ENCODE measurements around the gene TNFRSF21.
"Not testable (repeated sequence)": the region's sequence is repeated elsewhere in the genome, so short reads cannot be mapped to it uniquely, and the experiment has no call there.

The TNFRSF21 gene

DNA sequence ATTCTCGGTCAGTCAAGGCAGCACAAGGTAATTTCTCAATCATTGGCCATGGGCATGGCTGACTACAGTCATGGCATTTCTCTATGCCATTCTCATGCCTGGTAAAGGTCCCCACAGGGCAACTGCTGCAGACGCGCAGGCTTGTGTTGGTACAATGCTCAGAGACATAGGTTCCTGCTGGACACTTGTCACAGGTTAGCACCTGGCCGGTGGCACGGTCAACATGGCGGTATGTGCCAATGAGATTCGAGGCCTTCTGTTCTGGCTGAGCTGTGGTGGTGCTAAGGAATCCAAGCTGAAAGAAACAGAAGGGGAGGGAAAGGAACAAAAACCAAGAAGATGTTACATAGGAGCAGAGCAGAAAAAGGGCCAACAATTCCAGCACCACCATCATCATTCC is 23.4 kb downstream of the TNFRSF21 start:
- DNase-seq = no peak

DNA sequence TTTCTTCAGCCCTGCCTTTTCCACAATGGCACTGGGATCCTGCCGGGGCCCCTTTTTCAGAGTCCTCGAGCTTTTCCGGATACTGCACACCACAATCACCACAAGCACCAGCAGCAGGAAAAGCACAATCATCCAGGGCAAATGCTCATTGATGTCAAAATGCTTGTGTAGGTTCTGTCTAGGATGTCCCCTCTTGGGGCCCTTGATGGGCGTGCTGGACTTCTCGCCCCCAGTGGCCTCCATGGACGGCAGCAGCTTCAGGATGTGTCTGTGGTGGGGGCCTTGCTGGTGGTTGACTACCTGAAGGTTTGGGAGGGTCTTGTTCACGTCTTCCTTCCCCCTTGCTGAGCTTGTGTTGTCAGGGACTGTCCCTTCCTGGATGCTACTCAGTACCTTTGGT is 25.7 kb downstream of the TNFRSF21 start:
- no peak for DNase-seq

DNA sequence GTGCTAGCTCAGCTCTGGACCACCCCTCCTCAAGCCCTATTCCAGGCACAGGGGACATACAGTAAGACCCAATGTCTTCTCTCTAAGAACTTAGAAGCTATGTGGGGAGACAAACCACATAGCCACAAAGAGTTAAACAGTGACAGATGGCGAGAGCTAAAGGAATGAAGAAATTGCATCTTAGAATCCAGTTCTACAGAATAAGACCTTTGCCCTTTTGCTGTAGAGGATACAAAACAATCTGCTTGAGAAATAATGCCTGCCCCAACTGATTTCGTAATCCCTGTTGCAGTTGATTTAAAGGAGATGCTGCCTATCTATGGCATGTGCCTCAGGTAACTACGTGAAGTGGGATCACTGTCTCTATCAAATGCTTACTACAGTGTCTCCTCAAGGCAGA is 31.2 kb downstream of the TNFRSF21 start:
- no peak for DNase-seq

DNA sequence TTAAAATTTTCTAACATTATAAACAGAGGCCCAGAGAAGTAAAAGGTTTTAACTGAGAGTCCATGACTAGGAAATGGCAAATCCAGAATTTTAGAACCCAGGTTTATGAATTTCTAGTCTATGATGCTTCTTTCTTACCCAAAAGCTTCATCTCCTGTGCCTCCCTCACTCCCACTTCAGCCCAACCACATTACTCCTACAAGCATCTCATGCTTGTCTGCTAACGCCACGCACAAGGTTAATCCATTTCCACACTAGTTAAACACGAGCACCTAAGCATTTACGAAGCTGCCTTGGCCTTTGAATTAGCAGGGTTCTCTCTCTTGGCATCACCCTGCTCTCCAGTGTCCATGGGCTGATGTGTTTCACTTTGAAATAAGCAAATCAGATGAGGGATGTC is 32.0 kb downstream of the TNFRSF21 start:
- DNase-seq = no peak

DNA sequence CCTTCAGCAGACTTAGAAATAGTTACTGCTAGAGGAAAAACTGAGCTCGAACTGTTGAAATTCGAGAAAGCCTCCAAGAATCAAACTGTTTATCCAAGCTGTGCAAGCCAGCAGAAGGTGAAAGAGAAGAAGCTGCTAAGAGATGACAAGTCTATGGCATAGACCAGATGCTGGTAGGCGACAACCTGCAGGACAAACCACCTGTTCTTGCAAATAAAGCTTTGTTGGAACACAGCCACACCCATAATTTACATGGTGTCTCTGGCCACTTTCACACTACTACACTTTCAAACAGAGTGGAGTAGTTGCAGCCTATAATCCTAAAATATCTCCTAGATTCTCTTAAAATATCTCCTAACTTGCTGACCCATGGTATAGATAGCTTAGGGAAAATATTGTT is 33.3 kb downstream of the TNFRSF21 start:
- DNase-seq = no peak

DNA sequence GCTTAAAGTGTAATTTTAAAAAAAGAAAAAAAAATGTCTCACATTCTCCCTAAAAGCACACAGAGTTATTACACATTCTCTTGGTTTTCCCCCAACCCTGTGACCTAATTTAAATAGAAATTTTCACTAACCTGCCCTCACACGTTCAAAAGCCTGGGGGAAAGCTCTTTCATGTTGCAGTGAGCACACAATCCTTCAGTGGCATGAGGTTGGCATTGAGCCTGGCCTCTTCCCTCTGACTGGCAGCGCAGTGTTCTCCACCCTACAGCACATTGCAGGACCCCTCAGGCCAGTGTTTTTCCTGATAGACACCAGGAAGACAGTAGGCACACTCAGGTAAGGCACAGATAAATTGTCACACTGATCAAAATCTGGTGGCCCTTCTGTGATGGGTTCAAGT is 34.1 kb downstream of the TNFRSF21 start:
- no peak for DNase-seq

DNA sequence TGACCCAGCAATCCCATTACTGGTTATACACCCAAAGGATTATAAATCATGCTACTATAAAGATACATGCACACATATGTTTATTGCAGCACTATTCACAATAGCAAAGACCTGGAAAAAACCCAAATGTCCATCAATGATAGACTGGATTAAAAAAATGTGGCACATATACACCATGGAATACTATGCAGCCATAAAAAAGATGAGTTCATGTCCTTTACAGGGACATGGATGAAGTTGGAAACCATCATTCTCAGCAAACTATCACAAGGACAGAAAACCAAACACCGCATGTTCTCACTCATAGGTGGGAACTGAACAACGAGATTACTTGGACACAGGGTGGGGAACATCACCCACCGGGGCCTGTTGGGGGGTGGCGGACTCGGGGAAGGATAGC is 34.6 kb downstream of the TNFRSF21 start:
- DNase-seq = not testable (repeated sequence)

DNA sequence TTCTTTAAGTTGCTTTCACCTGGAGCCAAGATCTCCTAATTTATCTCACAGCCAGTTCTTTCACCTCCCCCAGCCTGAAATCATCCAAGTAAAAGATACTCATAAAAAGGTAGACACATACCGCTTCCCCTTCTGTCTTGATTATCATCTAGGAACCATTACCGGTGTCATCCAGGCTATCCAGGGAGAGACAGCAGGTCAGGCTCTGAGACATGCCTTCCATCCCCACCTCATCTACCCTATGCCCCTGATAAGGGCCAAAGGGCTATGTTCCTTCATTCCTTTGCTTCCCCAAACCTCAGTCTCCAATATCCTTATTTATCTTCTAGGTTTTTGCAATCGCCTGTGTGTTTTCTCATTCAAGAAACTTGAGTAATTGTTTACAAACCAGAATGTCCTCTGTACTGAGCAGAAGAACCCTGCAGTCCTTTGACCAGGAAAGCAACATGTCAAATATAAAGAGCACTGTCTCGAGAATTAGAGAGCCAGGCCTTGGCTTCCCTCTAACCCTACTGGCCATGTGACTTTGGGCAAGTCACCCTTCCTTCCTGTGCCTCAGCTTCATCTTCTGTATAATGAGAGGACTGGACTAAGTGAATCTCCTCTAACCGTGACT is 41.0 kb downstream of the TNFRSF21 start:
- no peak for DNase-seq

DNA sequence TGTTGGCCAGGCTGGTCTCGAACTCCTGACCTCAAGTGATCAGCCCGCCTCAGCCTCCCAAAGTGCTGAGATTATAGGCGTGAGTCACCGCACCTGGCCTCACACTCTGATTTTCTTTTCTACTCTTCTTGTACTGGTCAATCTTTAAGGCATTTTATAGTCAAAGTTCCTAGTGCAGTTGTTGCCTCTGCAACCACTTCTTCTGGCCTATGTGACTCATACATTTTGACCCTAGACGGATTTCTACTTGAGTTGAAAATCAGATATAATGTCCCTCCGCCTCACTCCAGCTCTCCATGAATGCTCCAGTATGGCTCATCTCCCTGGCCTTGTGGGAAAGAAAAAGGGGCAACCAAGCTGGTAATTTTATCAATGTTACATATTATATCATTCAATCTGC is 42.4 kb downstream of the TNFRSF21 start:
- no peak for DNase-seq

DNA sequence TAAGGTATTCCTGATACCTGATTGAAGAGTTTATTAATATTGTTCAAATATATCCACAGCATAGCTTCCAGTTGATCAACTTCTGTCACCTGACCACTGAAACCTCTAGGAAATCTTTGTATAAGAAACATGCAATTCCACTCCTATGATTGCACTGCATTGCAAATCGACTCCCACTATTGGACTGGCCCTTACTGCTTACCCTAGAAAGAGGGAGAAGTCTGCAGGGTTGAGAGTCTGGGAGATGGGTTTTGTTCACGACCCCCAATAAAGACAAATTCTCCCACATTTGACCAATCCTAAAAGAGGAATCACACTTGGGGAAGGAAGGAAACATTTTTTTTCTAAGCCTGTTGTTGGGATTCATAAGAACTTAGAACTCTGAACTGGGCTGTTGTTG is 43.7 kb downstream of the TNFRSF21 start:
- no peak for DNase-seq

DNA sequence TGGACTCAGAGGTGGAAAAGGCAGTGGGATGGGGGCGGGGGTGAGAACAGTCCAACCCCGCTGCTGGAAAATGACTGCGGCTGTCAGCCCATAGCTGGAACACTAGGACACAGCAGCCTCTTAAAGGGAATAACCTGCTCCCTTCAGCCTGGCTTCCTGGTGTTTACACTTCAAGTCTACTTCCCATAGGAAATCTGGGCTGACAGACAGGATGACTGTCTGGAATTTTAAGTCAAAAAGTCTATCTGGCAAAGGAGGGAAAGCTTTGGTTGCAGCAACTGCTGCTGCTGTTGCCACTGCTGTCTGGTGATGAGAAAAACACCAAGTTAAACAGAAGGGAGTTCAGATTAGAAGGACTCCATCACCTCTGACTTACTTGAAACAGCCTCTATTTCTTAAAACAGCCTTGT is 44.9 kb downstream of the TNFRSF21 start:
- DNase-seq = no peak

DNA sequence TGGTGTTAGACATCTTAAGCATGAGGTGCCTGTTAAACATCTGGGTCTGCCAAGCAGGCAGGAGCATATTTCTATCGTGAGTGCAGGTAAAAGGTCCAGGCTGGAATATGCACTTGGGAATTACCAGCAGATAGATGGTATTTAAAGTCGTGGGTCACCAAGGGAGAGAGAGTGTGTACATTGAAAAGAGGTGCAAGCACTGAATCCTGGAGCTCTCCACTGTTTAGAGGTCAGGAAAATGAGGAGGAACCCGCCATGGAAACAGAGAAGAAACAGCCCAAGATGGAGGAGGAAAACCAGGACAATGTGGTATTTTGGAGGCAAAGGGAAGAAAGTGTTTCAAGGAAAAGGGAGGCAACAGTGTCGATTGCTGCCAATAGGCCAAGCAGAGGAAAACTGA is 46.4 kb downstream of the TNFRSF21 start:
- no peak for DNase-seq

DNA sequence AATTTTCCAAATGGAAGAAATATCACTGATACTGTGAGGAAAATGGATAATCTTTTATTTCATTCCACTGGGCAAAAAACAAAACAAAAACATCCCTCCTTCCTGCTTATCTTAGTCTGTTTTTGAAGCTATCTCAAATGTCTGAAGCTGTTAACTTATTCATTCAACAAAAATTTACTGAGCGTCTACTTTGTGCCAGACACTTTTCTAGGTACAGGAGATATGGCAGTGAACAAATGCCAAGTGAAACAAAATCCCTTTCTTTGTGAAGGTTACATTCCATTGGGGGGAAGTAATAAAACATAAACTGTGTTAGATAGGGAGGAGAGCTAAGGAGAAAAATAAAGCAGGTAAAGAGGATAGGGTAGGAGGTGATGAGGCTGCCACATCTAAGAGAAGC is 47.5 kb downstream of the TNFRSF21 start:
- DNase-seq = no peak

DNA sequence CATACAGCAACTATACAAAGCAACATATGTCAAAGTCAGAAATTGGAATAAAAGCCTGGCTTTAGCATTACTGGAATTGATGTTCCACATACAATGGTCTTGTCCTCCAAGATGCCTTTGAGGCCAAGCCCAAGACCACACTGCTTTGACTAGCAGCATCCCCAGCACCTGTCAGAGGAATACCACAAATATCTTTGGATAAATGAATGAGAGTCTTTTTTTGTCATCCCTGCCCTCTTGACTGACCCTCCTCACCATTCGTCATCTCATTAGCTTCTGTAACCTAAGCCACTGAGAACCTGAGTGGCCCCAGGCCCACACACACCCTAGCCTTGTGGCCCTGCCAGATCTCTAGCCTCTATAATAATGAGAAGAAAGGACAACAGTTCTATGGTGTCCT is 48.5 kb downstream of the TNFRSF21 start:
- no peak for DNase-seq

DNA sequence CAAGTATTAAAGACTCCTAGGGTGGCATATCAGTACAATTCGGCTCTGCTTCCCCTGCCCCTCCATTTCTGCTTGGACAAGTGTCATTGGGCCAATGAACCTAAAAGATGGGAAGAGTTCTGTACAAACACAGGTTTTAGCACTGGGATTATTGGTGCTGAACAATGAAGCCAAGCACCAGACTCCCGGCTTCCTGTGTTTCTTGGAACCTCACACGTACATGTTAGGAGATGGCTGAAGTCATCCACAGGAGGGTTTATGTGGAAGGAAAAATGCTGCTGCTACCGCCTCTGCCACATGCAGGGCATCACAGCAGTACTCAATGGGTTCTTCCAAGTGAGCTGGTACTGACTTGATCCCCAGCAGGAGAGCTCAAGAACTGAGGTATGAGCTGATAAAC is 49.7 kb downstream of the TNFRSF21 start:
- DNase-seq = no peak

DNA sequence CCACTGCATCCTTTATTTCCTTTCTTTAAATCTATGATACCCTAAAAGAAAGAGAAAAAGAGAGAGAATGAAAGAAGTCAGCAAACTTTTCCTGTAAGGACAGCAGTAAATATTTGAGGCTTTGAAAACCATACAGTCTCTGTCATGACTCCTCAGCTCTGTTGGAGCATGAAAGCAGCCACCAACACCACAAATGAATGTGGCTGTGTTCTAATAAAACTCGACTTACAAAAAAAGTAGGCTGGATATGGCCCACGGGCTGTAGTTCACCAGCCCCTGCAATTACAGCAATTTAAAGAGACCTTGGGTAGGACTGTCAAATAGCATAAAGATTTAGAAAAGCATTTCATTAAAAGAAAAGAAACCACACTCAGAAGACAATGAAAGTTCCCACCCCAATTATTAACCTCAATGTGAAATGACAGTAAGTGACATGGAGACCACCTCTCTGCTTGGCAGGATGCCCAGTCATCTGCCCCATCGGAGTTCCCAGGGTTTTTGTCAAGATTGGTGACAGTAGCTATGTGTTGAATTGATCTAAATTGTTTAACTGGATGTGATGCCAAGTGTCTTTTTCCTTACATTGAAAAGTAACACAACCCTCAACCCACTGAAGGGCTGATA is 50.9 kb downstream of the TNFRSF21 start:
- DNase-seq = no peak

DNA sequence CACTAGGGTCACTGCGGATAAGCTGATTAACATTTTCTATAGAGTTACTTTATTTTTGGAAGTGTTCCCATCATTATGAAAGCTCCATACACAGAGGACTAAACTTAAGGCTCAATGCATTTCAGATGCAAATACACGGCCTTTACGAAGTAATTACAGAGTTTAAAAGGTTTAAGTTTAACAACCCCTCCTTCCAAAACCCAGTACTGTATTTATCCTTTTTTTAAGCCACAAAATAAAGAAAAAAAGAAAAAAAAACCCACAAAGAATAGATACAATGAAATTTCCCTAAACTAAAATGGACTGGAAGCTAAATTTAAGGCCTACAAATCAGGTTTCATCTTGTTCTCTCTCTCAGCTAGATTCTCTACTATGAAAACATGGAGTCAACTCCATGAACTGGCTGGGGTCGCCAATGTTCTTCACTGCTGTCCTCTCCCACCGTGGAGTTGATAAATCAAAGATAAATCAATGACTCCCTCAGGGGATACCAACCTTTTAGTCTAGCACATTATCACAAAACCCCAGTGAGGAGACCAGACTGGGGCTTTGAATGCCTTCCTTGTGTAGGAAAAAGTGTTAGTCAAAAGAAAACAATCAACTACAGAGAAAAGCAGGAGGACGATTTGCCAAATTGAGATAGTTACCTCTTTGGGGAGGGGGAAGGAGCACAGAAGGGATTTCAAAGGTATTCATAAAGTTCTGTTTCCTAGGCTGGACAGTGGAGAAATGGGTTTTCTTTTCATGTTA is 52.5 kb downstream of the TNFRSF21 start:
- DNase-seq = no peak

DNA sequence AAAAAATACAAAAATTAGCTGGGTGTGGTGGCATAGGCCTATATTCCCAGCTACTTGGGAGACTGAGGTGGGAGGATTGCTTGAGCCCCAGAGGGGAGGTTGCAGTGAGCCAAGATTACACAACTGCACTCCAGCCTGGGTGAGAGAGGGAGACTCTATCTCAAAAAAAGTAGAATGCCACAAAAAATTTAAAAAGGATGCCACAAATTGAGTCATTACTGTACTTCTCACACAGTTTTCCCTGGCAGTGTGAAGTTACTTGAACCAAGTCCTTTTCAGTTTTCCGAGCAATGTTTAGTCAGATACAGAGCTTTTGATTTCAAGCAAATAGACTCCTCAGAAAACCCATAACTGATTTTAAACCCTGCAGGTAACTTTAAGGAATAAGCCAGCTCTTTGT is 53.3 kb downstream of the TNFRSF21 start:
- no peak for DNase-seq

DNA sequence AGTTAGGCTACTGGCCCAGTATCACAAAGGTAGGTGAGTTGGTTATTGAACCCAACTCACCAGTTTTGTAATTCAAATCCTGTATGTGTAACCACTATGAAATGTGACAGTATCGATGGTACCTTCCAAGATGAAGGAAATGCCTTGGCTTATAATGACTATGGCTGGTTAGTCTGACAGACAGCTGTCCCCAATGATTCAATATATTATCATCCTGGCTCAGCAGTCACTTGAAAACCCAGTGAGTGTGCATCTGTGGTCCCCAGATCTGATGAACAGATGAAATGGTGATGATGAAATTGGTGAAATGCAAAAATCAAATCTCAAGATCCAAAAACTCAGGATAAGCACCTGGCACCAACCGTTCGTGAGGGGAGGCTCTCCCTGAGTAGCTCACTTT is 54.8 kb downstream of the TNFRSF21 start:
- DNase-seq = no peak

DNA sequence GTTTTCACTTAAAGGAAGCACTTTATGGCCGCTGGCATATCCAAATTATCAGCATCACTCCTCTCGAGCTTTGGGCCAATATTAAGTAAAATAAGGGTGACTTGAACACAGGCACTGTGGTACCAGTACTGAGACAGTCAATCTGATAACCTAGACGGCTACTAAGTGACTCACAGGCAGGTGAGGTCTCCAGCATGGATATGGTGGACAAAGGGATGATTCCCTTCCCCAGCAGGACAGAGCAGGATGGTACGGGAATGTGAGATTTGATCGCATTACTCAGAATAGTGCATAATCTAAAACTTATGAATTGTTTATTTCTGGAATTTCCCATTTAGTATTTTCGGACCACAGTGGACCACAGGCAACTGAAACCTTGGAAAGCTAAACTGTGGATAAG is 55.7 kb downstream of the TNFRSF21 start:
- DNase-seq = no peak

DNA sequence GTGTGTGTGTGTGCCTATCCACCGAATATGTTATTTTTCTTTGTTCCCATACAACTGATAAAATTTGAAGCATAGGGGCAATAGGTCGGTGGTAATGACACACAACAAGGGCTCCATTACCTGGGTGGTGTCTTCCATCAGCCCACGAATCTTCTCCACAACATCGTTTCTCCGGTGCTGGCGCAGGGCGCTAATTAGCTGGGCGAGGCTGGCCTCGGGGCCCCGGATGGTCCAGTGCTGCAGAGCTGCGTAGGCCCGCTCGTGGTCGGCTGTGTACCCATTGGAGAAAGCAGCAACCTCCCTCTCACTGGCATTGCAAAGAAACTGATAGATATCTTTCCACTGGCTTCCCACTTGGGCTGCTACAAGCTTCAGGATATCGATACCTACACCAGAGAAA is 56.6 kb downstream of the TNFRSF21 start:
- no peak for DNase-seq

DNA sequence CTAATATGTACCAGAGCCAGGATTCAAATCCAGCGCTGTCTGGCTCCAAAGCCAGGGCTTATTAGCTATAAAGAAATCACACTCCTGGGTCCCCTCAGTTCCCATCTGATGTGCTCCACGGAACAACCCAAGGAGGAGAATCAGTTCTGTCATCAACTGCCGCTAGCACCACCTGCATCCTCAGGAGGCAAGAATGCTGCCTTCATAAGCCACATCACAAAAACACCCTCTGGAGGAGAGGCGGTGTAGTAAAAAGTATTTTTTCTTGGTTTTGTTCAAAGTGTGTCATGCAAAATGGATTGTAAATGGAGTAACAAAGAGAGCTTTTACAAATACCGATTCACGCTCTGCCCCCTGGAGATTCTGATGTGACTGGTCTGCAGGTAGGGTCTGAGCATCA is 57.1 kb downstream of the TNFRSF21 start:
- no peak for DNase-seq

DNA sequence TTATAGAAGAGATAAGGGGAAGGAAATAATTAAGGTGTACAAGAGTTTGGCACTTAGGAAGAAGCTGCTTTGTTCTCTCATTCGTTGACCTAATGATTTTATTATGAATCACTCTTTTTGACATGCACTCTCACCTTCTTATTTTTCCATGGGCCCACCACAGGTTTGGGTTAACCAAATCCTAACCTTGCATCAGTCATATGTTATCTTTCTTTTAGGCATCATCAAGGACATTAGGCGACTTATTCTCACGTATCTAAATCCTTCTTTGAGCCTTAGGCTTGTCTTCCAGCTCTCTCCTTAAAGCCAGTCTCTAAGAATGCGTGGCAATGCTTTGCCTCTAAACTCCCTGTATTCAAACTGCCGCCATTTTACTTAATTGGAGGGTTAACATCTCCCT is 58.3 kb downstream of the TNFRSF21 start:
- no peak for DNase-seq

DNA sequence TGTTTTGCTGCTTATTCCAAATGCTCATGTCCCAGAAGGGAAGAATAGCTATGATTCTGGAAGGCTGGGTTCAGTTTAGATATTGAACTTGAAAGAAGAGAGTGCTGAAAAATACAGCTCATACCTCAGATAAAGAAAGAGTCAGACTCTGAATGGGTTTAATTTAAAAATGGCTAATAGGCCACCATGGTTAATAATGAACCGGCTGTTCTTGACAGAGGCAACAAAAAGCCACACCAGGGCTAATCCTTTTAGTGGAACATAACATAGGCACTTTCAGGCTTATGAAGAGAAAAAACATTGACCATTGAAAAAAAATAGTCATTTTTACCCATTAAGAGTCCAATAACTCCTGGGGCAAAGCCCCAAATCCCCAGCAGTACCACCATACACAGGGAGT is 59.4 kb downstream of the TNFRSF21 start:
- DNase-seq = no peak

DNA sequence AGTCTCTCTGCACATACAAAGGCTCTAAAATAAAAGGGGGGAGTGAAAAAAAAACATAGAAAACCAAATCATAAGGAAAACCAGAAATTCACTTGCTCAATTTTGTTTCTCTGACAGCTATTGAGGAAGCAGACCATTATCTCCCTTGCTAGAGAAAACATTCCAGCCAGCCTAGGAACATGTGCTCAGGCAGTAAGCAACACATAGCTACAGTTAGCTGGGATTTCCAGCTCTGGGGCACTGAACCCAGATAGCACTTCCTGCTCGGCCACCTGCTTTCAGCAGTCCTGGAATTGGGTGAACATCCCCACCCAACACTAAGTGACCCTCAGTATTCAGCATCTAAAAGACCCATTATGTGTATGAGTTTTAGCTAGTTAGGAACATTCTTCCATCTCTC is 61.3 kb downstream of the TNFRSF21 start:
- no peak for DNase-seq

Measured in T-helper 1 cell (primary cell).